Measurements from ENCODE around the gene SYPL2. TPM values are rescaled to one million over a fixed set of nuclear protein-coding genes. Genes with fewer than 3 reads are reported as not detected.

SYPL2 gene
- total RNA-seq, 4 donors from 2014 or later = 2.0 to 8.4 (median 4.2) TPM

DNA sequence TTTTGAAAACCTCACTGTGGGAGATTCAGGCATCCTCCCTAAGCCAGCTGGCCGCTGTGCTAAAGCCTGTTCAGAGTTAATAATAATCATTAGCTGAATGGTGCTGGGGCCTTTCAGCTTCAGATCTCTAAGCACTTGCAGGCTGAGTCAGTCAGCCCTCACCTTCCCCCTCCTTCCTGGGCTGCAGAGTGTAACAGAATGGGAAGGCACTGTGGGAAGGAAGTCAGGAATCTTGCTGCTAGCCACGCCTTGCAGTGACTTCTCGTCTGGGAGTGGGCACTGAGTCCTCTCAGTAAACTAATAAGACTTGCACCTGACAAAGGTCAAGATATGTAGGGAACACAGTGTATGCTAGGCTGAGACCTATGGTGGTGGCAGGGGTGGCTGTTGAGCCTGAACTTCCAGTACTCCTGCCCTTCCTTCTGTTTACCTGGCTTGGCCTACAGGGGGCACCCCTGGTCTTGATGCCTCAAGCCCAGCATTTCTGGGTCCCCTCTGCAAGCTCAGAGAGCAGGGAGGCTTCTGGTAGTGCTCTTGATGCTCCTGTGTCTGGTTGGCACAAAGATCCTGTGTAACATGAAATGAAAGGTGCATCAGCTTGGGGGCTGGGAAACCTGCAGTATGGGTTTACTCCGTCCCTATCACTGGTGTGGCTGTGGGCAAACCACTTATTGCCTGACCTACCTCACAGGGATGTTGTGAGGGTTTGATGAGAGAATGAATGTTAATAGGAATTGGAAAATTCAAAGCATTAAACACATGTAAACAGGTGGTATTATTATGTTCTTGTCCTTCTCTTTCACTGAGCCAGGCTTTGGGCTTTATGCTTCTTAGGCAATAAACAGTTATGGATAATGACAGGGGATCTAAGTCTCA lies 33.6 kb downstream of the SYPL2 start:
- Histone ChIP-seq H3K27ac (peak overlapping the region in 3 of 4 donors; percentile 59 to 73 (median 71)), H3K4me3 (no peak overlapping the region), H3K27me3 (no peaks in the 10 kb centered on the region), H3K9me3 (no peaks in the 10 kb centered on the region), H3K4me1 (peaks cover 0 to 73% (median 30%) of the 10 kb centered on the region in 3 donors), H3K36me3 (peaks cover 0 to 29% of the 10 kb centered on the region in 2 donors)
- 52 to 56% methylated on average over 2 to 3 of the region's 4 CpGs for WGBS, 2 donors (ENCODE audit: low coverage in 1 of 2)
- ATAC-seq = peak; percentile 22
- TF ChIP-seq, protein P1, sequence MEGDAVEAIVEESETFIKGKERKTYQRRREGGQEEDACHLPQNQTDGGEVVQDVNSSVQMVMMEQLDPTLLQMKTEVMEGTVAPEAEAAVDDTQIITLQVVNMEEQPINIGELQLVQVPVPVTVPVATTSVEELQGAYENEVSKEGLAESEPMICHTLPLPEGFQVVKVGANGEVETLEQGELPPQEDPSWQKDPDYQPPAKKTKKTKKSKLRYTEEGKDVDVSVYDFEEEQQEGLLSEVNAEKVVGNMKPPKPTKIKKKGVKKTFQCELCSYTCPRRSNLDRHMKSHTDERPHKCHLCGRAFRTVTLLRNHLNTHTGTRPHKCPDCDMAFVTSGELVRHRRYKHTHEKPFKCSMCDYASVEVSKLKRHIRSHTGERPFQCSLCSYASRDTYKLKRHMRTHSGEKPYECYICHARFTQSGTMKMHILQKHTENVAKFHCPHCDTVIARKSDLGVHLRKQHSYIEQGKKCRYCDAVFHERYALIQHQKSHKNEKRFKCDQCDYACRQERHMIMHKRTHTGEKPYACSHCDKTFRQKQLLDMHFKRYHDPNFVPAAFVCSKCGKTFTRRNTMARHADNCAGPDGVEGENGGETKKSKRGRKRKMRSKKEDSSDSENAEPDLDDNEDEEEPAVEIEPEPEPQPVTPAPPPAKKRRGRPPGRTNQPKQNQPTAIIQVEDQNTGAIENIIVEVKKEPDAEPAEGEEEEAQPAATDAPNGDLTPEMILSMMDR (IDR thresholded peaks at IDR 0.05) = peak in 3 of 4 experiments; percentile 26 to 48 (median 35)
- TF ChIP-seq POLR2A (IDR thresholded peaks at IDR 0.05) = no peak

DNA sequence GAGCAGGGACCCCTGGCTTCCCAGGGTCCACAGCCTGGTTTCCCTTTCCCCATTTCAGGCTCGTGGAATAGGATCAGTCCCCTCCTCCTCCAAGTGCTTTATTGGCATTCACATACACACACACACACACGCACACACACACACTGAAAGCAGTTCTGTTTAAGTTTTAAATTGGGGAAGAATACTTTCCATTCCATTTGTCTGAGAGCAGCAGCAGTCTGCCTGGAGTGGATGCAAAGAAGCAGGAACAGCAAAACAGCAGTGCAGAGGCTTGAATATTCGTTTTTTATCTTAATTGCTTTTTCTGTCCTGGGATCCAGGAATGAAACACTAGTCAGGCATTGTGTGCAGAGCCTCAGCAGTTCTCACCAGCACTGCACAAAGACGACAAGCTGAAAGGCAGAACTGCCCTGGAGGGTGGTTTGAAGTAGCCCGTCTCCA lies 34.6 kb downstream of the SYPL2 start:
- peak; percentile 52 for TF ChIP-seq POLR2AphosphoS5 (IDR thresholded peaks at IDR 0.05)
- TF ChIP-seq POLR2A (IDR thresholded peaks at IDR 0.05) = no peak
- no peaks in the 10 kb centered on the region for H3K9me3 ChIP-seq
- ATAC-seq = peak; percentile 64
- WGBS, 2 donors (ENCODE audit: low coverage in 1 of 2) = 0 to 20% methylated on average over 2 to 5 of the region's 5 CpGs
- peaks cover 0 to 24% of the 10 kb centered on the region in 2 donors for H3K36me3 ChIP-seq
- no peaks in the 10 kb centered on the region for H3K27me3 ChIP-seq
- peak overlapping the region; percentile 37 to 73 (median 65) for H3K27ac ChIP-seq
- peaks cover 0 to 63% (median 24%) of the 10 kb centered on the region in 3 donors for H3K4me1 ChIP-seq
- H3K4me3 ChIP-seq = no peak overlapping the region

DNA sequence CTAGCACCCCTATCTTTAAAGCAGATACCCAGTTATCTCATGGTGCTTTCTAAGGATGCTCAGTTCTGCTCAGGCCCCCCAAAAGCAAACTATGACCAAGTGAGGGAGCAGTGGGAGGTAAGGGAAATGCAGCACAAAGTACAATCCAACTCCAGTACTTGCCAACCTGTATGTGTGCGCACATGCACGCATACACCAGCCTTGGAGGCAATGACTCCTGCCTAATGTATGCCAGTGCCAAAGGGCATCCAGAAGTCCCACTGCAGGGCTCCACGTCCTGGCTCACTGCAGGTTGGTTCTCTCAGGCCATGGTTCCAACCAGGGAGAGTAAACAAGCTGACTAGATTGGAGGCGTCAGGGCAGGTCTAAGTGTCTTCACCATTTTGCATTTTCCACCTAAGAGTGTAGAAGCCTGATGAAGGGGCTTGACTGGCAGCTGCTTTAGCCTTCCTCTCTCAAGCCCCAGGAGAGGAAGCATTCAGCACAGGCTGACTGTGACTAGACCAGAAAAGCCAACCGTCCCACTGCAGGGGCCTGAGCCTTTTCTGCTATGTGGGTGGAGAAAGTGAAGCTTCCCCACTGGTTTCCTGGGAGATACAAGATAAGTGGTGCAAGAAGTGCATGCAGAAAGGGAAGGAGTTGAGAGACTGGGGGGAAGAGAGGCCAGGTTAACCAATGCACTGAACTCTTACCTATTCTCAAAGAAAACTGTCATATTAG lies 35.5 kb downstream of the SYPL2 start:
- 56% methylated on average over 3 of the region's 5 CpGs; no CpG with 5 or more reads in 1 of the 2 donors for WGBS, 2 donors (ENCODE audit: low coverage in 1 of 2)
- peak overlapping the region in 3 of 4 donors; percentile 59 to 73 (median 71) for H3K27ac ChIP-seq

DNA sequence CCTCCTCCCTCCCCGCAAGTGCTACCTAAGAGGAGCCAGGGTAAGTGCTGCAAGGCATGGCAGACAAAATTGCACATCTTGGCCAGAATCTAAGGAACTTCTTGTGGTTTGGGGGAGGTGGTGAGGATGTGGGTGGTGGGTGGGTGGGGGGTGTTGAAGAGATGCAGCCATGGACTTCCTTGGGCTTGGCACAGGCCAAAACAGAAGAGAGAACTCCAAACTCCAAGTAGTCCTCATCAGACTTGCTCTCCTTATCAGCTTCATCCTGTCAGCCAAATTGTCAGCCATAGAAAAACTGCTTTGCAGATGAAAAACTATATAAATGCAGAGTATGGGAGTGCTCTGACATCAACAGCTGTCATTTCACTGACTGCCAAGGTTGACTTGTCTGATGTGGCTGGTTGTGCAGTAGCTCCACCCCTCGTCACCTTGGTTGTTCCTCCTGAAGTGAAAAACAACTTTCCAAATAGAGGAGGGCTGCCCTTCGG lies 36.1 kb downstream of the SYPL2 start:
- H3K27me3 ChIP-seq = no peaks in the 10 kb centered on the region
- no peak for ATAC-seq
- peak overlapping the region in 3 of 4 donors; percentile 59 to 73 (median 71) for H3K27ac ChIP-seq
- no peaks in the 10 kb centered on the region for H3K9me3 ChIP-seq
- peaks cover 0 to 13% of the 10 kb centered on the region in 2 donors for H3K36me3 ChIP-seq
- H3K4me1 ChIP-seq = peaks cover 0 to 60% (median 24%) of the 10 kb centered on the region in 3 donors
- H3K4me3 ChIP-seq = no peak overlapping the region
- WGBS, 2 donors (ENCODE audit: low coverage in 1 of 2) = 73 to 75% methylated on average over 2 of the region's 3 CpGs
- TF ChIP-seq EP300 (IDR thresholded peaks at IDR 0.05) = no peak
- no peak for TF ChIP-seq POLR2A (IDR thresholded peaks at IDR 0.05)
- TF ChIP-seq POLR2AphosphoS5 (IDR thresholded peaks at IDR 0.05) = no peak
- TF ChIP-seq, protein P1 (IDR thresholded peaks at IDR 0.05) = no peak

More for the DNA sequence above, 35.5 kb downstream of the SYPL2 start:
- Histone ChIP-seq H3K4me1 (peaks cover 0 to 57% (median 24%) of the 10 kb centered on the region in 3 donors), H3K36me3 (peaks cover 0 to 16% of the 10 kb centered on the region in 2 donors), H3K9me3 (no peaks in the 10 kb centered on the region), H3K4me3 (no peak overlapping the region), H3K27me3 (no peaks in the 10 kb centered on the region)
- TF ChIP-seq, protein P1 (IDR thresholded peaks at IDR 0.05) = no peak
- TF ChIP-seq EP300 (IDR thresholded peaks at IDR 0.05) (no peak), POLR2AphosphoS5 (IDR thresholded peaks at IDR 0.05) (no peak)
- ATAC-seq = no peak

DNA sequence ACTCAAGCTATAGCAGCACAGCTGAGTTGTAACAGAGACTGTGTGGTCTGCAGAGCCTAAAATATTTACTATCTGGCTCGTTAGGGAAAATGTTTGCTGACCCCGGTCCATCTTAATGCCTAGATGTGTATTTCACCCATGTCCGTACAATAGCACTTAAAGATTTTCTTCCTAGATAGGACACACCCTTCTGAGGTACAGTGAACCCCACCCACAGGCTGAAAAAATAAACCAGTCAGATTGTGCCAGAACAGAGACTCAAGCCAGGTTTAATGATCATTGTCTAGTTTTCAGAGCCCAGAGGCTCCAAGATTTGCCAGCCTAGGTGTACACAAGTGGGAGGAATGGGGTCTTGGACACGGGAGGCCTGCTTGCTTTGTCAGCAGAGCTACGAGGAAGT lies 37.6 kb downstream of the SYPL2 start:
- Histone ChIP-seq H3K4me1 (peaks cover 0 to 58% (median 24%) of the 10 kb centered on the region in 3 donors), H3K9me3 (no peaks in the 10 kb centered on the region), H3K27ac (peak overlapping the region in 1 of 4 donors; percentile 25), H3K27me3 (no peaks in the 10 kb centered on the region), H3K36me3 (peaks cover 0 to 11% of the 10 kb centered on the region in 2 donors), H3K4me3 (no peak overlapping the region)
- ATAC-seq = no peak
- TF ChIP-seq, protein P1 (IDR thresholded peaks at IDR 0.05) = no peak
- TF ChIP-seq POLR2AphosphoS5 (IDR thresholded peaks at IDR 0.05) = no peak
- TF ChIP-seq POLR2A (IDR thresholded peaks at IDR 0.05) = no peak
- TF ChIP-seq EP300 (IDR thresholded peaks at IDR 0.05) = no peak
- 56 to 61% methylated on average over 5 of the region's 5 CpGs for WGBS, 2 donors (ENCODE audit: low coverage in 1 of 2)

Measured in gastroesophageal sphincter (tissue), 4 donors.